GM12878 (cell line): ENCODE measurements around the gene SDK2. TPM values are rescaled to one million over a fixed set of nuclear protein-coding genes. Genes with fewer than 3 reads are reported as not detected.

Experiments
- ATAC-seq: fragments of 200-7000 bp; cut with Tn5 transposase; 3 replicates; pipeline ENCODE4 v1.9.1; 2020; ENCODE audit warnings: mild to moderate bottlenecking, moderate library complexity
- BruUV-seq: library from RNA; stranded (reverse); fragments of 400-500 nt; replicated peaks from 2 replicates; lab custom pipeline; 2021; lab: Mats Ljungman, UMichigan
- CTCF ChIA-PET: fragments of 300-600 bp; sonication (Branson Sonifier 250); formaldehyde crosslinking; extraction: SDS; loops from one replicate; lab custom pipeline; 2021; ENCODE audit warnings: inconsistent platforms; lab: Yijun Ruan, JAX
- POLR2A ChIA-PET: fragments of 350-600 bp; formaldehyde crosslinking; extraction: SDS; loops from one replicate; lab custom pipeline; 2021; ENCODE audit warnings: inconsistent platforms; lab: Charles Lee
- RAD21 ChIA-PET: fragments of 300-600 bp; sonication (Branson Sonifier 250); formaldehyde crosslinking; loops from one replicate; lab custom pipeline; 2023; ENCODE audit warnings: antibody characterized with exemption; ENCODE audit not compliant: unreplicated experiment; lab: Charles Lee
- SMC1A ChIA-PET: fragments of 300-600 bp; sonication (Branson Sonifier 250); formaldehyde crosslinking; loops from one replicate; lab custom pipeline; 2023; ENCODE audit not compliant: unreplicated experiment, uncharacterized antibody; lab: Charles Lee
- DNase-seq: peaks from one replicate; pipeline ENCODE4 v3.0.0-alpha.2; 2011; ENCODE audit warnings: low read depth, low spot score
- FAIRE-seq: peaks from 3 replicates; lab custom pipeline; 2011; peaks lifted over from hg19 to GRCh38; lab: Jason Lieb, UNC
- H2AFZ ChIP-seq: 2 replicates; pipeline ENCODE4 v1.6.0; 2011; ENCODE audit warnings: low read depth, low read length, control low read depth; ENCODE audit not compliant: control insufficient read depth
- H3K27ac ChIP-seq: 2 replicates; pipeline ENCODE4 v1.5.1; 2011; ENCODE audit warnings: control low read depth; ENCODE audit not compliant: control insufficient read depth, insufficient read depth
- H3K27me3 ChIP-seq, 2 experiments: replicated peaks in 1 of 2; 2 replicates each; pipeline versions ENCODE4 v1.6.0 to v1.6.1; 2011; ENCODE audit warnings: low read length in 1 of 2; ENCODE audit not compliant: control insufficient read depth in 2 of 2, insufficient read depth in 2 of 2
- H3K36me3 ChIP-seq, 2 experiments: 2 replicates each; pipeline ENCODE4 v1.5.1; 2011; ENCODE audit warnings: low read length in 1 of 2; ENCODE audit not compliant: control insufficient read depth in 2 of 2, insufficient read depth in 2 of 2
- H3K4me1 ChIP-seq: 2 replicates; pipeline ENCODE4 v1.6.1; 2011; ENCODE audit warnings: mild to moderate bottlenecking, low read length, moderate library complexity, mixed read lengths; ENCODE audit not compliant: control insufficient read depth, insufficient read depth
- H3K4me2 ChIP-seq: 2 replicates; pipeline ENCODE4 v1.6.0; 2011; ENCODE audit warnings: control low read depth; ENCODE audit not compliant: control insufficient read depth, insufficient read depth
- H3K4me3 ChIP-seq: fragments of 200-600 bp; sonication (generic); 2 replicates; pipeline ENCODE4 v1.5.1; 2016
- H3K79me2 ChIP-seq: 2 replicates; pipeline ENCODE4 v1.6.0; 2011; ENCODE audit warnings: low read length; ENCODE audit not compliant: control insufficient read depth, insufficient read depth
- H3K9ac ChIP-seq: 2 replicates; pipeline ENCODE4 v1.8.0; 2011; ENCODE audit warnings: low read length, control low read depth, mixed read lengths; ENCODE audit not compliant: control insufficient read depth, insufficient read depth
- H3K9me3 ChIP-seq: replicated peaks from 3 replicates; pipeline ENCODE4 v1.5.1; 2011; ENCODE audit warnings: mild to moderate bottlenecking, low read length; ENCODE audit not compliant: control insufficient read depth, insufficient read depth
- H4K20me1 ChIP-seq: 2 replicates; pipeline ENCODE4 v1.6.0; 2011; ENCODE audit not compliant: control insufficient read depth, insufficient read depth
- ATF7 ChIP-seq: fragments of 450-650 bp; IDR thresholded peaks from 2 replicates; pipeline ENCODE4 v1.6.1; 2016; ENCODE audit warnings: low read depth, mild to moderate bottlenecking
- BCL3 ChIP-seq: IDR thresholded peaks from 2 replicates; pipeline ENCODE4 v1.6.1; 2011; ENCODE audit warnings: borderline replicate concordance, low read depth, mild to moderate bottlenecking, moderate library complexity, low read length; ENCODE audit not compliant: insufficient read depth, poor library complexity, severe bottlenecking
- BHLHE40 ChIP-seq, 2 experiments: fragments of 450-650 bp in 1 of 2; IDR thresholded peaks; 2 replicates each; pipeline ENCODE4 v1.6.1; 2011 to 2017; ENCODE audit warnings: low read depth in 2 of 2, borderline replicate concordance in 1 of 2, improper control_type of control experiment in 1 of 2, low read length in 1 of 2, mild to moderate bottlenecking in 1 of 2
- CHD2 ChIP-seq: IDR thresholded peaks from 2 replicates; pipeline ENCODE4 v1.6.1; 2011; ENCODE audit warnings: low read depth, low read length, improper control_type of control experiment, borderline replicate concordance
- HDAC2 ChIP-seq: fragments of 200-600 bp; sonication (generic); IDR thresholded peaks from 2 replicates; pipeline ENCODE4 v1.6.1; 2017
- IKZF2 ChIP-seq, 2 experiments: fragments of 450-650 bp; IDR thresholded peaks; 2 replicates each; pipeline ENCODE4 v1.6.1; 2017; ENCODE audit warnings: mild to moderate bottlenecking in 2 of 2, moderate library complexity in 2 of 2
- MLLT1 ChIP-seq: fragments of 450-650 bp; IDR thresholded peaks from 2 replicates; pipeline ENCODE4 v1.6.1; 2016; ENCODE audit warnings: mild to moderate bottlenecking
- NFYB ChIP-seq: IDR thresholded peaks from 2 replicates; pipeline ENCODE4 v1.6.1; 2011; ENCODE audit warnings: low read depth, mild to moderate bottlenecking, low read length, improper control_type of control experiment, moderate library complexity; ENCODE audit not compliant: insufficient read depth
- NR2C2 ChIP-seq: IDR thresholded peaks from 2 replicates; pipeline ENCODE4 v1.6.1; 2011; ENCODE audit warnings: borderline replicate concordance, low read depth; ENCODE audit not compliant: control insufficient read depth, insufficient read length
- NR2F1 ChIP-seq: fragments of 450-650 bp; conservative IDR thresholded peaks from 2 replicates; pipeline ENCODE4 v1.6.1; 2017; ENCODE audit warnings: mild to moderate bottlenecking
- SMARCA5 ChIP-seq: fragments of 450-650 bp; IDR thresholded peaks from 2 replicates; pipeline ENCODE4 v1.6.1; 2017; ENCODE audit warnings: mild to moderate bottlenecking
- ZNF207 ChIP-seq: fragments of 450-650 bp; IDR thresholded peaks from 2 replicates; pipeline ENCODE4 v1.6.1; 2014; ENCODE audit warnings: antibody characterized with exemption, mild to moderate bottlenecking, borderline replicate concordance
- ZNF622 ChIP-seq: fragments of 450-650 bp; IDR thresholded peaks from 2 replicates; pipeline ENCODE4 v1.6.1; 2017; ENCODE audit warnings: mild to moderate bottlenecking, inconsistent platforms
- ZNF687 ChIP-seq: fragments of 450-650 bp; IDR thresholded peaks from 2 replicates; pipeline ENCODE4 v1.6.1; 2017; ENCODE audit warnings: mild to moderate bottlenecking, moderate library complexity
- WGBS: methylation state at CpG from one replicate; pipeline ENCODE4 v1.1.6; 2016; ENCODE audit warnings: low lambda C conversion rate; ENCODE audit not compliant: insufficient replicate concordance, insufficient coverage; ENCODE audit errors: missing lambda C conversion rate; 5-methylcytosine and 5-hydroxymethylcytosine counted together
- in situ Hi-C: fragments of 300-500 bp; cut with MboI; formaldehyde crosslinking; loops from 9 replicates; pipeline ENCODE4 v1.14.3; 2018; ENCODE audit warnings: mixed read lengths
- intact Hi-C: fragments of 100-400 bp; cut with micrococcal nuclease; formaldehyde crosslinking; loops from one replicate; pipeline ENCODE4 v1.14.2; 2022; ENCODE audit not compliant: unreplicated experiment
- polyA plus RNA-seq, 11 experiments: library from polyadenylated mRNA; depleted of rRNA in 4 of 11; unstranded in 6 of 11; stranded (reverse) in 5 of 11; fragments of >200 nt; fragmentation: Nextera tagmentation in 4 of 11; fragmentation: Illumina TruSeq in 1 of 11; extraction: Ambion mirVana in 4 of 11; extraction: Trizol in 1 of 11; gene quantifications; 1 replicate in 1 of 11; 2 replicates in 10 of 11; pipeline versions ENCODE4 v1.2.1 to v1.2.3, GENCODE V29; 2011 to 2016; ENCODE audit warnings: inconsistent platforms in 2 of 11, missing spikeins in 2 of 11, low read depth in 1 of 11
- total RNA-seq, 4 experiments: library from RNA; depleted of rRNA in 3 of 4; stranded (reverse); fragments of >200 nt in 3 of 4; fragmentation: Illumina TruSeq in 1 of 4; extraction: Trizol in 1 of 4; gene quantifications; 2 replicates each; pipeline versions ENCODE4 v1.2.1 to v1.2.3, GENCODE V29; 2013 to 2021

Gene SDK2
- total and polyA plus RNA-seq, 10 of the 15 experiments (the other 5 are each of a cell fraction or from before 2014, with no cell fraction given) = 0.03 to 0.08 (median 0.03) TPM; not detected in 7

GRCh38 chr17:73311781-73312641 is 332.2 kb downstream of the SDK2 start, which contains the start of gene CDC42EP4:
TSS of gene CDC42EP4 (minus strand) at chr17:73312001. CDS start at chr17:73286500, 25,501 bp downstream.
- SMC1A ChIA-PET = interaction anchor here (1.1 to 4.0 kb wide), 8 partner anchors 11 to 85 kb away, joined by 3 to 29 read pairs (median 6); no protein-coding TSS in a partner anchor
- DNase-seq = no peak
- Histone ChIP-seq H3K79me2 (peaks cover 16% of the 10 kb centered on the region), H3K36me3 (no peaks in the 10 kb centered on the region), H3K9me3 (no peaks in the 10 kb centered on the region), H3K27ac (peak within 1 kb of the TSS; percentile 69), H3K27me3 (no peaks in the 10 kb centered on the region), H3K4me2 (peak within 1 kb of the TSS; percentile 95), H2AFZ (peak within 1 kb of the TSS; percentile 94), H4K20me1 (no peaks in the 10 kb centered on the region), H3K4me3 (peak within 1 kb of the TSS; percentile 93), H3K9ac (peak within 1 kb of the TSS; percentile 81), H3K4me1 (peaks cover 4% of the 10 kb centered on the region)
- POLR2A ChIA-PET = interaction anchor here (0.5 to 3.5 kb wide), 11 partner anchors 10 to 802 kb away, joined by 3 to 20 read pairs (median 4); partner anchors contain the start of gene SSTR2
- peak; percentile 92 for ATAC-seq
- 5% methylated on average over 45 of the region's 71 CpGs for WGBS
- RAD21 ChIA-PET = interaction anchor here (0.8 to 4.8 kb wide), 13 partner anchors 8 to 121 kb away, joined by 3 to 32 read pairs (median 4); no protein-coding TSS in a partner anchor
- in situ Hi-C loops (no loop called here), intact Hi-C loops (loop anchor here (1.0 to 5.0 kb wide), 5 partner anchors 21 to 120 kb away; partner anchors contain the start of gene COG1)
- no TSS peak for BruUV-seq
- CTCF ChIA-PET = interaction anchor here (0.6 to 4.7 kb wide), 13 partner anchors 10 to 585 kb away, joined by 3 to 28 read pairs (median 5); no protein-coding TSS in a partner anchor
- FAIRE-seq = no peak
- no peak for TF ChIP-seq MLLT1
- 0 out of 2 replicates have a peak, but pooled peaks have one; percentile 33 for TF ChIP-seq NR2F1
- peak; percentile 82; the same call in 1 of the 2 replicates for TF ChIP-seq ZNF687
- TF ChIP-seq IKZF2 (IDR thresholded peaks at IDR 0.05) = peak; percentile 41 to 45; a peak in 3 of 4 replicates
- no peak for TF ChIP-seq BCL3
- no peak for TF ChIP-seq CHD2
- peak in 1 of 2 experiments; percentile 32; a peak in 1 of 4 replicates for TF ChIP-seq BHLHE40 (IDR thresholded peaks at IDR 0.05; ENCODE audit: borderline replicate concordance in 1 of 2, low read depth in 2 of 2, low read length in 1 of 2)
- TF ChIP-seq NFYB = no peak
- TF ChIP-seq NR2C2 = no peak
- TF ChIP-seq HDAC2 = no peak
- TF ChIP-seq SMARCA5 = 0 out of 2 replicates have a peak, but pooled peaks have one; percentile 44
- no peak for TF ChIP-seq ZNF622
- TF ChIP-seq ZNF207 = no peak
- peak; percentile 30; the same call in 1 of the 2 replicates for TF ChIP-seq ATF7
